Central memory CD4-positive, alpha-beta T cell (primary cell): Measurements from ENCODE around the gene C7orf33.

Experiments
- DNase-seq: peaks from one replicate; pipeline ENCODE4 v3.0.0; 2022

C7orf33 gene

DNA sequence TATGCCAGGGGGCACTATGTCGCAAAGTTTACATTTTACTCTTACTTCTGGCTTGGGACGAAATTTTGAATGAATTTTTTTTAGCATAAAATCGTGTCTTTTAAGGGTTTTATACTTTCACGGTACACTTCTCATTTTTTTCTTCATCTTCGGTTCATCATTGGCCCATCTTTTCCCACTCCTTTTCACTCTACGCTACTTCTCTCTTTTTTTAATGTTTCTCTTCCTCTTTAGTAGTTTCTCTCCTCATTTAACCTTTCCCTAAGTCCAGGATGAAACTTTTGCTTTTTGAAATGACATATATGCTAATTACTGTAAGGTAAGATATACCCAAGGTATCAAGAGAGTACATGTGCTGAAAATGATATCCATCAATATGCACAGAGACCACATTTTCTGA is 39.5 kb downstream of the C7orf33 start:
- DNase-seq, result no peak

- DNase-seq, result no peak
These were observed 43.2 kb downstream of the C7orf33 start for GRCh38 chr7:148633761-148634160.

GRCh38 chr7:148637094-148637493 is 46.5 kb downstream of the C7orf33 start:
- no peak for DNase-seq

DNA sequence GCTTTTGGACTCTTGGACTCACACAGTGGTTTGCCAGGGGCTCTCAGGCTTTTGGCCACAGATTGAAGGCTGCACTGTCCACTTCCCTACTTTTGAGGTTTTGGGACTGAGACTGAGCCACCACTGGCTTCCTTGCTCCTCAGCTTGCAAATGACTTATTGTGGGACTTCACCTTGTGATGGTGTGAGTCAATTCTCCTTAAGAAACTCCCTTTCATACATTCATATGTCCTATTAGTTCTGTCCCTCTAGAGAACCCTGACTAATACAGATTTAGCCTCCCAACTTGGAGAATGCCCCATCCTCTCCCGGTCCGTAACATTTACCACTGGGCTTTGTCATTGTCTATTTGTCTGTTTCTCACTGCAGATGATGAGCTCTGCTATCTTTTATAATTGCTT is 55.3 kb downstream of the C7orf33 start:
- no peak for DNase-seq

GRCh38 chr7:148650232-148650858 is 59.8 kb downstream of the C7orf33 start:
- DNase-seq, result no peak

- DNase-seq, result no peak
These were observed 62.2 kb downstream of the C7orf33 start for GRCh38 chr7:148652773-148653172.

GRCh38 chr7:148657929-148658328 is 67.4 kb downstream of the C7orf33 start:
- DNase-seq, result no peak

GRCh38 chr7:148661471-148661870 is 70.9 kb downstream of the C7orf33 start:
- DNase-seq, result no peak

- no peak for DNase-seq
These were observed 72.1 kb downstream of the C7orf33 start for GRCh38 chr7:148662646-148663045.

DNA sequence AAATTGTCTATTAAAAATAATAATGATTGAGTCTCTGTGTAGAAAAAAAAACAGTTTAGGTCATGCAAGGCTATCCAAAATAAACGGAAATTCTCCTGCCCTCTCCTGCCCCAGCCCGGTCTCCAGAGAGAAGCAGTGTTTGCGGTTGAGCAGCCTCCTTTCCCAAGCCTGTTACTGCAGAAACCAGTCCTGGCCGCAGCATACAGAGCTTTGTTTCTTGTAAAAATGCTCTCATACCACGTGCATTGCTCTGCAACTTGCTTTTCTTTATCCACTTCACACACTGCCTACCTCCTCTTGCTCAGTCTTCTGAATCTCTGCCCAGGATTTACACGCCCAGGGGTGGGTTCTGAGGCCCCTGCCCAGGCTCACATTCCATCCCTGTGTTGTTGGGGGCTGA is 73.8 kb downstream of the C7orf33 start:
- no peak for DNase-seq

GRCh38 chr7:148665221-148665620 is 74.7 kb downstream of the C7orf33 start:
- no peak for DNase-seq
